Stimulated activated naive CD4-positive, alpha-beta T cell (primary cell): ENCODE results near the gene ALDH7A1.
"Not testable (repeated sequence)": the region's sequence is repeated elsewhere in the genome, so short reads cannot be mapped to it uniquely, and the experiment has no call there.

Source experiments
- DNase-seq, 6 experiments: peaks; one replicate each; lab custom pipeline; 2025; lab: John Stamatoyannopoulos, UW

Gene ALDH7A1

DNA sequence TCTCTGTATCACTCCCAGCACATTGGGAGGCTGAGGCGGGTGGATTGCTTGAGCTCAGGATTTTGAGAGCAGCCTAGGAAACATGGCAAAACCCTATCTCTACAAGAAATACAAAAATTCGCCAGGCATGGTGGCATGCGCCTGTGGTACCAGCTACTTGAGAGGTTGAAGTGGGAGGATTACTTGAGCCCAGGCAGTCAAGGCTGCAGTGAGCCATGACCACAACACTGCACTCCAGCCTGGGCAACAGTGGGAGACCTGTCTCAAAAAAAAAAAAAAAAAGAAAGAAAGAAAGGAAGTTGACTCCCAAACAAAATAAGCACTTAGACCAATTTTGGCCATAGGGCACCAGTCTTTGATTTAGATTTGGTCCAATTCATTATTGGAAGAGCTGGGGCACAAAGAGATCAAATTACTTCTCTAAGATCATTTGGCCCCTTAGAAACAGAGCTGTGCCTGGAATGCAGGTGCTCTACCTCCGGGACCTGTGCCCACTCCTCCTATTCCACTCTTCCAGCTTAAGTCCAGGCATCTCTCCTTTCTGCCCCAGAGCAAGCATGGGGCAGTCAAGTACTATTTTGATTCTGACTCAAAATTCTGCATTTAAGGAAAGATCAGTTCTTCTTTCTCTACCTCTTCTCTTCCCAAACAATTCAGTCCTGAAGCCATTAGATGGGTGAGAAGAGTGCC, 59.0 kb downstream of the ALDH7A1 start:
- DNase-seq = no peak

DNA sequence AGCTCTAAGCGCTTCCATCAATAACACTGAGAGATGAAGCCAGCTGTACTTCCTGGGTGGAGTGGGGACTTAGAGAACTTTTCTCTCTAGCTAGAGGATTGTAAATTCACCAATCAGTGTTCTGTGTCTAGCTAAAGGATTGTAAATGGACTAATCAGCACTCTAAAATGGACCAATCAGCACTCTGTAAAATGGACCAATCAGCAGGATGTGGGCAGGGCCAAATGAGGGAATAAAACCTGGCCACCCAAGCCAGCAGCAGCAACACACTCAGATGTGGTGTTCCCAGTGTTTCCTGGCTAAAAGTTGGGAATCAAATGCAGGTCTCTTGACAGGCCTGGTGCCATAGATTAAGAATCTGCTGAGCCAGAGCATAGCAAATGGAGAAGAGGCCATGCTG, 60.5 kb downstream of the ALDH7A1 start:
- DNase-seq = no peak

DNA sequence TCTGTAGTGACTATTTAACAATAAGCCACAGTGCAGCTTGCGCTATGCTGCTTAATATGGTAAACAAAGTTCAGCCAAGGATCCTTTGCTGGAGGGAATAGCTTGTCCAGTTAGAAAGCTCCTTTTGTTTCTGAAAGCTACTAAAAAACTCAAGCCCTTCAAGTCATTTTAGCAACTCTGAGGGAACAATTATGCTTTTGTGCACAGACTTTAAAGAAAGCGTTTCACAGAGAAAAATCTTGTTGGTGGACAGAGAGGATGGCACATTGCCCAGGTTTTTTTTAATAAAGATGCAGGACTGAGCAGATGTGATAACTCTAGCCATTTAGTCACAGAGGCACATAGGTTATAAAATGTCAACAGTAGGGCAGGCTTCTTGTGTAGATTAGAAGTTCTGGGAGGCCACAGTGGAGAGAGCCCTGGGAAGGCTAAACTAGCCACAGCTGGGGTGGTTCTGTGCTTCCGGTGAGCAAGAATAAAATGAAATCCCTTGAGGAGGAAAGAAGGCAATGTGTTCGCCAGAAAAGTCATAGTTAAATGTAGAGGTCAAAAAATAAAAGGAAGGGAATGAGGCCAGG, 63.4 kb downstream of the ALDH7A1 start:
- DNase-seq = no peak

DNA sequence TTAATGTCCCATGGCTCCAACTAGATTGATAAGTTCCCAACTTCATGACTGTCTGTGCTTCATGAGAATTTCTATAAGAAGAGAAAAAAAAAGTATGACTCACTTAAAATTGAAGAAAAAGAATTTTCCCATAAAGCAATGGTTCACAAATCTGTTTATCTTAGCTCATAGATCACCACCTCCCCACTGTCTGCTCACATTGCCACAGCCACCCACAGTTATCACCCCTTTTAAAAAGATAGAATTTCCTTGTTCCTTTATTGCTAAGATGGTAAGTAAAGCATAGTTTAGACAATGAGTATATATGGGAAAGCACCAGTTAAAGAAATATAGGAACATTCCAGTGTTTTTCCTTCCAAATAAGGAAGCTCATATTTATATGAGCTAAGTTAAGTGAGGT, 67.1 kb downstream of the ALDH7A1 start:
- DNase-seq = no peak

DNA sequence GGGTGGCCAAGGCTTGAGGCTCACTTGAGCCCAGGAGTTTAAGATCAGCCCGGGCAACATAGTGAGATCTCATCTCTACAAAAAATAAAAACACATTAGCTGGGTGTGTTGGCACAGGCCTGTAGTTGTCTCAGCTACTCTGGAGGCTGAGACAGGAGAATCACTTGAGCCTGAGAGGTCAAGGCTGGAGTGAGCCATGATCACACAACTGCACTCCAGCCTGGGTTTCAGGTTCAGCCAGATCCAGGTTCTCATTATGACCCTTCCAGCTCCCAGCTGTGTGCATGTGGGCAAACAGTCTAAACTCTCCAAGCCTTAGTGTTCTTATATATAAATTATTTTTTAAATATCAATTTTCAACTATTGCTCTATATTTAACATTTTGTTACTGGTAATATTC, 67.9 kb downstream of the ALDH7A1 start:
- no peak for DNase-seq

DNA sequence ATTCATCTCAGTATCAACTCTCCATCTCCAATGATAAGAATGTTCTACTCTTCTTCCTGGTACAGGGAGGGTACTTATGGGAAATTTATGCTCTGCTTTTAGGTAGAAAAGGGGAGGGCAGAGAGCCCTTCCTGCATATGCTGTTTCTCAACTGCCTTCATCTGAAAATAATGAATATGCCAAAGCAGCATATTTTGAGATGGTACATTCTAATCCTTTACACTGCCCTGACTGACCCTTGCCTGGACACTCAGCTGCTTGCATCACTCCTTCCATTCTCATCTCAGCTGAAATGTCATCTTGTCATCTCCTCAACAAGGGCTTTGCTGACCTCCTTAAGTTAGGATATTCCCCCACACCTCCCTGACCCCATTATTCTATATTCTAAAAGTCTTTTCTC, 68.5 kb downstream of the ALDH7A1 start:
- no peak for DNase-seq

DNA sequence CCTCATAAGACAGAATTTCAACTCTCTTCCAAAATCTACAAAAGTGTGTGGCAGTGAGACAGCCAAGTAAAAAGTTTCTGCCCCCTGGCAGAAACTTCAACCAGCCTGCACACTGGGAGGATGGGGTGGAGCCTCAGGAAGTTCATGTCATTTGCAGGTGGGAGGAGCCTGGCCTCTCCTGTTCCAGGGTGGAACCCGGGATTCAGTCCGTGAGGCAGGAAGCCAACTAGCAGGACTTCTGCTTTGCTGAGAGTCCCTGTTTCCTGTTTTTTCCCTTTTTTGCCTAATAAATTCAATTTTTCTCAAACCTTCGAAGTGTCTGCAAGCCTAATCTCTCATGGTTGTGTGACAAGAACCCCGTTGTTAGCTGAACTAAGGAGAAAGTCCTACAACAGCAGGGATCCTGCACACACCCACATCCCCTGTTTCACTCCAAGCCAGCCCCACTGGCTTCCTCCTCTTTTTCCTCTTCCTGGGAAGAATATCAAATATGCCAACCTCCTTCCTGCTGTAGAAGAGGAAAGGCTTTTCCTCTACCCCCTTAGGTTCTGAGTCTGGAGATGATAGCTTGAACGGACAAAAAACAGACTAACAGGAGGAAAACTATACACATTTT, 69.3 kb downstream of the ALDH7A1 start:
- DNase-seq = no peak

DNA sequence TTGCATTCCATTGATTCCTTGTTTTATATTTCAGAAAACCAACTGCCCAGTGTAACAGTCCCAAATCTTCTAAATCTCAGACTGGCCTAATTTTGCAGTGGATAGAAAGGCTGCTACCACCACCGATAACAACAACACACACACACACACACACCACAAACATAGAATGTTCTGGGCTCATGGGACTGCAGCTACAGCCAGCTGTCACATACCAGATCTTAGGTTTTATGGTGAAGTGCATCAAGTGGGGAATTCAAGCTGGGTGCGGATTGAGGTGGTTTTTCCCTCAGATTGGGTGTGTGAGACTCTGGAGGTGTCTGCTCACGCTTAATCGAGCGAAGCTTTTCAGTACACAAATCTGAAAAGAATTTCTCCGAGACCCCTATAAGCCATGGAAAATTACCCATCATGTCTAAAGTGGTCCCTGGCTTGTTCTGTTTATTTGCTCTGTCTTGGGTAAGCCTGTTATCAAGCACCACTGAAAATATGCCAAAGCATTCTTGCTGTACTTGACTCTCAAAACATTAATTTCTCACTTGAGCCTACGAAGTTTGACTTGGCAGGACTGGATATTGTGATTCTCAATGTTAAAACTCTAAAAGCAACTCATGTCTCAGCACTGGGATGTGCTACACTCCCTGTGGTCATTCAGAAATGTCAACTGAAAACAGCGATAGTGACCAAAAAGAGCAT, 71.1 kb downstream of the ALDH7A1 start:
- no peak for DNase-seq

DNA sequence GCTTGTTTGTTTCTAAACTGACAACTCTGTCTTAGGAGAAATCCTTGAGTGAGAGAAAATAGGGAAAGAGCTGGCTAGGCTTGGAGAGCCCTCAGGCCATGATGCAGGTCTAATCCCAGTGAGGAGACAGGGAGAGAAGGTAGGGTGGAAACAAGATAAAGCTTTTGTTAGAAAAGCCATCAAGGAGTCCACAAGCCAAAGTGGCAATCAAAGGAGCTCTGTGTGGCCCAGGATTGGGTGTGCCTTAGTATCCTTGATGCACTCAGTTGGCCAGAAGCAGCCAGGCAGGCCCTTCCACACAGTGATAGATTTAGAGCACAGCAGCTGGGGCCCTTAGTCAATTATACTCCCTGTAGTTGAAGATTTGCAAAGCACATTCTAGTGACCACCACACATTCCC, 73.9 kb downstream of the ALDH7A1 start:
- DNase-seq = no peak

DNA sequence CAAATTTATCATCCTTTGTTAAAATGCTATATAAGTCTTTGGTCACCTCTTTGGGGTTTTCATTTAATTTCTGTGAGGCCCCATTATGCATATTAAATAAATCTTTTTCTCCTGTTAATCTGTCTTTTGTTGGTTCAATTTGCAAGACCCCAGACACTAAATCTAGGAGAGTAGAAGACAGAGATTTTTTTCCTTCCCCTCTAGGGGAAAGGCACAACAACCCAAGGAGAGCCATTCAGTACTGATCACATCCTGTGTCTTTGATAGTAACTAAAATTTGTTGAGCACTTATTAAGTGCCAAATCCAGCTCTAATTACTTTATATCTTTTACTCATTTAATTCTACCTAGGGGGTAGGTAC, 74.4 kb downstream of the ALDH7A1 start:
- DNase-seq = no peak

DNA sequence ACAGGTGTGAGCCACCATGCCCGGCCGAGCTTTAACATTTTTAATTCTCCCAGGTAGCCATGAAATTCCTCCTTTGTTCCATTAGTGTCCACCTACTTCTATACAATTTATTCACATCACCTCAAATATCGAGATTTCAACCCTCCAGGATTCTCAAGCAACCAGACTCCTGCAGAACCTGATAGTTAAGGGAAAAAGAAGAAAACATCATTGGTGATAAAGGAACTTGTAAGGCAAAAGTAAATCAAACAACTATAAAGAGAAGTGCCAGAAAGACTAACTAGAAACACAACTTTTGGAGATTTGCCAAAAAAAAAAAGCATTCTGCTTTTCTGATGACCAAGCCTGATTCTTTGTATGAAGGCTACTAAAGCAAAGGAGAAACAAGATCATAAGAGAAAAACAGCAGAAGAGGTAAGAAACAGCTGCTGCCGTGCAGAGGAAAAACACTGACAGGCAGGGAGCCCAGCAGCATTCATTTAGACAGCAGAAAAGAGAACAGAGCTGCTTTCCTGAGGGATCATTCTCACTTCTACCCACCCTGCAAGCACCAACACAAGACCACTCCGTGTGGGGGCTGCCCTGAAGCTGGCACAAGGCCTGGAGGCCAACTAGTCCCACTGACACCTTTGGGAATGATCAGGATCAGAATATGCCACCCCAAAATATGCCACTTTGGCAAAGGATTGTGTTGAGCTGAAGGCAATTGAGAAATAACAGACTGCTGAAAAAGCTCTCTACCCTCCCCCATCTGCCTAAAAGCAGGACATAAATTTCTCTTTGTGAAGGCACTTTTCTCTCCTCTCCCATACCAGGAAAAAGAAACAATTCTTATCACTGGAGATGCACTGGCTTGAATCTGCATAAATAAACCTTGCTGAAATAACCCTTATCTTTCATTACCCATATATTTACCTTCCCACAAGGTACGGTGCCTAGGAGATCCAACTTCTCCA, 75.1 kb downstream of the ALDH7A1 start:
- no peak for DNase-seq

DNA sequence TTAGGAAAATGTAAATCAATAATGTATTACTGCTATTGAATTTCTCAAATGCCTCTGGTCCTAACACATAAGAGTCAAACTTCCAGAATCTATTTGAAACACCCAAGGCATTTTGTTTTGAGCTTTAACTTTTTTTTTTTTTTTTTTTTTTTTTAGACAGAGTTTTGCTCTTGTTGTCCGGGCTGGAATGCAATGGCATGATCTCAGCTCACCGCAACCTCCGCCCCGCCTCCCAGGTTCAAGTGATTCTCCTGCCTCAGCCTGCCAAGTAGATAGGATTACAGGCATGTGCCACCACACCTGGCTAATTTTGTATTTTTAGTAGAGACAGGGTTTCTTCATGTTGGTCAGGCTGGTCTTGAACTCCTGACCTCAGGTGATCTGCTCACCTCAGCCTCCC, 75.8 kb downstream of the ALDH7A1 start:
- DNase-seq = not testable (repeated sequence)

DNA sequence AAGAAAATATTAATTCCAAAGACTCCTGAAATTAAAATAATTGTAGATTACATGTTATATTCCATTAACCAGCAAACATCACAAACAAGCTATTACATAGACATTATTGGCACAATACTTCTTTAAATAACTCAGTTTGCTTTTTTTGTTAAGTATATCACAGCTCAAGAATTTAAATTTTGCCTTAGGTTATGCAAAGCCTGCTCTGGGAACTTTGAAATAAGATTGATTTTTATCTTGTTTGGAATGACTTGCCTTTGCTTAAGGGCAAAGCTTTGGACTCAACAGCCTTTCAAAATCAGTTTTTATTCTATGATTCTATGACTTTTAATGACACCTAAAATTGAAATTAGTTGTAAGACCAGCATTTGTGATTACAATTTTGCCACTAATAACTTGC, 78.2 kb downstream of the ALDH7A1 start:
- no peak for DNase-seq

DNA sequence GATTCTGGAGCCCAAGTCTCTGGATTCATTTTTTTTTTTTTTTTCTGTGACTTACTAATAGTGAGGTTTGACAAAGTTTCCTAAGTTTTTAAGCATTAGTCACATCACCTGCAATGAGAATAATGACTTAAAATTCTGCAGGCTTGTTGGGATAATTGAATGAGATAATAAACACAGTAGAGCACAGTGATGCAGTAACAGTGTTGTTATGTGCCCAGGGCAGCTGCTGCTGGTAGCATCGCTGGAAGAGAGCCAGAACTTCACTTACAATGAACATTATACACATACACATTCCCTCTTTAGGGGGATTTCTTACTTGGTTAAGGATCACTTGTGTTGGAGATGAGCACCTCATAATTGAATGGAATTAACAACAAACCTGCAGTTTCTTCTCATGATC, 78.9 kb downstream of the ALDH7A1 start:
- no peak for DNase-seq

DNA sequence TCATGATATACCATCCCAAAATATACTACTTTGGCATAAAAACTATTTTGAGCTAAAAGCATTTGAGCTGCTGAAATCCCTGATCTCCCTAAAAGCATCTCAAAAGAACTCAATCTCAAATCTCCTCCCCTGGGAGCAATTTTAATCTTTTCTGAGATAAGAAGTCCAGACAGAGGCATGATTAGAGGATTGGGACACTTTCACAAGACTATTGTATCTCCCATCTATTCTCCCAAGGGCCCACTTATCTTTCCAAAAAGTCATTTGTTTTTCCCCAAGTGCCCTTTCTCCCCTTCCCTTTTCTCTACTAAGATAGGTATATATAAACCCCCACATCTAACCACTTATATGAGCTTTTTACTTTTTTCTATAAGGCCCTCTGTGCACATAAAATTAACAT, 79.7 kb downstream of the ALDH7A1 start:
- no peak for DNase-seq

DNA sequence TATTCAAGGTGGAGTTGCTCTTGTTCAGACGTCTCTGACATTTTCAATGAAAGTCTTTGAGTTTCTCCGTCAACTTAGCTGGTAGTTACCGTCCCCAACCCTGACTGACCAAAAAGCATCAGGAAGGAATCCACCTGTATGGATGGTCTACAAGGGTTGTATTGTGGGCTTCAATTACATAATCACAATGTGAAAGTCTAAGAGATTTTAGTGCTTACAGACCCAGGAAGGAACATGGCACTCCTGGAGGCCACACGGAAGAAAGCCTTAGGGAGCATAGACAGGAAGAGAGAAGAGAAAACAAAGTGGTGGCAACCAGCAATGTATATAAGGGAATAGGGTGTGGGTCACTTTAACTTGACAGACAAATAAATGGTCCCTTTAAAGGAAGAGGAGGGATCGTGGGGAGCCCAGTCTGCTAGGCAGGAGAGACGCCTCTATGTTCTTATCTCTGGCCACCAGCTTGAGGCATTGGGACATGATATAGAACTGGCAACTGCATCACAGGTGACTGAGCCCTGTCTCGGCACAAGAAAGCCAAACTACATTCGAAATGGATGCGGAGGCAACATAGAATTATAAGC, 80.4 kb downstream of the ALDH7A1 start:
- no peak for DNase-seq

DNA sequence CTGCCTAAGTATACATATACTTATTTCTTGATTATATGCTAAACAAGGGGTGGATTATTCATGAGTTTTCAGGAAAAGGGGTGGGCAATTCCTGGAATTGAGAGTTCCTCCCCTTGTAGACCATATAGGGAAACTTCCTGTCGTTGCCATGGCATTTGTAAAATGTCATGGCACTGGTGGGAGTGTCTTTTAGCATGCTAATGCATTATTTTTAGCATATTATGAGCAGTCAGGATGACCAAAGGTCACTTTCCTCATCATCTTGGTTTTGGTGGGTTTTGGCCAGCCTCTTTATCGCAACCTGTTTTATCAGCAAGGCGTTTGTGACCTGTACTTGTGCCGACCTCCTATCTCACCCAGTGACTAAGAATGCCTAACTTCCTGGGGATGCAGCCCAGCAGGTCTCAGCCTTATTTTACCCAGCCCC, 80.9 kb downstream of the ALDH7A1 start:
- no peak for DNase-seq

DNA sequence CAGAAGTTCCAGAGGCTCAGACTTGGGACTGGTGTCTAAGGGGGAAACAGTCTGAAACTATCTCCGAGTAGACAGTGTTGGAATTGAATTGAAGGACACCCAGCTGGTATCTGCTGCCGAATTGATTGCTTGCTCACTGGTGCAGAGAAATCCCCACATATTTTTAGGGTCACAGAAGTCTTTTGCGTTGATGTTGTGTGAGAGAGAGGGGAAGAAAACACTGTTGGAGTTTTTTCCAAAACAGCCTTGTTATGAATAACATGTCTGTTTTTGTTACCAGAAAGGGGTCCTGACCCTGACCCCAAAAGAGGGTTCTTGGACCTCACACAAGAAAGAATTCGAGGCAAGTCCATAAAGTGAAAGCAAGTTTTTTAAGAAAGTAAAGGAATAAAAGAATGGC, 81.3 kb downstream of the ALDH7A1 start:
- no peak for DNase-seq

DNA sequence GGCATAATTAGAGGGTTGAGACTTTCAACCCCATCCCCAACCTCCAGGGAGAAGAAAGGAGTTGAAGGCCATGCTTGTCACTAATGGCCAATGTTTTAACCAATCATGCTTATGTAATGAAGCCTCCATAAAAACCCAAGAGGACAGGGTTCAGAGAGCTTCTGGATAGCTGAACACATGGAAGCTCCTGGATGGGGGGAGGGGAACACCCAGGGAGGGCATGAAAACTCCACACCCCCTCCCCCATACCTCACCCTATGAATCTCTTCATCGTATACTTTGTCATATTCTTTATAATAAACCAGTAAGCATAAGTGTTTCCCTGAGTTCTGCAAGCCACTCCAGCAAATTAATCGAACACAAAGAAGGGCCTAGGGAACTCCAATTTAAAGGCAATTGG, 81.7 kb downstream of the ALDH7A1 start:
- no peak for DNase-seq

DNA sequence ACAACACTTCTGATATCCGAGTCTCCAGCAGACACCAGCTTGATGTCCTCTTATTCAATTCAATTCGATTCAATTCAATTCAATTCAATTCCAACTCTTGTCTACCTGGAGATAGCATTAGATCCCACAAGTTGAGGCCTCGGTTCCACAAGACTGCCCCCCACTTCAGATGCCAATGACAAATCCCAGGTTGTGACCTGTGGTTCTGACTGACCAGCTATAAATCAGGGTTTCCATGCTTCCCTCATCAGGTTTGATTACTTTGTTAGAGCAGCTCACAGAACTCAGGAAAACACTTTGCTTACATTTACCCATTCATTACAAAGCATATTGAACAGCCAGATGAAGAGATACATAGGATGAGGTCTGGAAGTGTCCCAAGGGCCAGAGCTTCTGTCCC, 82.6 kb downstream of the ALDH7A1 start:
- DNase-seq = no peak

DNA sequence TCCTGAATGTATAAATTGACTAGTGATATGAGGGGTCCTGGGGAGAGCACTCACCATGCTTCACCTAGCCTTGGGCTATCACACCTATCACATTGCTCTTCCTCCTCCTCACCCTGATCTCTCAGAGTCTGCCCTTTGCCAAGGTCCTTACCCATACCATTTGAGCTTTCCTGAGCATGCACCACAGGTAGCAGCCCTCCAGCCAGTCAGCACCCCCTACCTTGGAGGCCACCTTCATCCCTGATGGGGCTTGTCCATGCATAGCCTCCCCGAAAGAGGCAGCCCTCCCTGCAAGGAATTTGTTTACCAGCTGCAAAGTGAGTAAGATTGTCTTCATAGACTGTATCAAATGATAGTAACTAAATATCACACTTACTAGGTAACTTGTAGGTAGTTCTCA, 83.1 kb downstream of the ALDH7A1 start:
- DNase-seq = no peak

DNA sequence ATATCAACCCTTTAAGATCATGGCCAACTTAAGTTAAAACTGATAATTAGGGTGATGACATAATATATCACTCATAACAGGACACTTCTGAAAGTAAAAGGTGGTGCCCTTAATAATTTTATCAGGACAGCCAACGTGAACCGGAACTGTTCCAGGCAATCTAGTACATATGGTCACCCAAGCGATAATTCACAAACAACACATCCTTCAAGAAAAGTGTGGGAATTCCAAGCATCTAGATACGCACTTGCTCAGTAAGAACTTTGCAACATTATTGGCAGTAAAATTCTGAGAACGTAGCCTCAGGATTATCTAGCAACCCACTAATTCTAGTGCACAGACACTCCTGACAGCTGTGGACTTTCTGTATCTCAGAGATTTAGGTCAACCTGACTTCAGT, 85.7 kb downstream of the ALDH7A1 start:
- DNase-seq = no peak
